ENCODE results near the gene SERPINF2.
"Not testable (repeated sequence)": the region's sequence is repeated elsewhere in the genome, so short reads cannot be mapped to it uniquely, and the experiment has no call there.

The SERPINF2 gene

DNA sequence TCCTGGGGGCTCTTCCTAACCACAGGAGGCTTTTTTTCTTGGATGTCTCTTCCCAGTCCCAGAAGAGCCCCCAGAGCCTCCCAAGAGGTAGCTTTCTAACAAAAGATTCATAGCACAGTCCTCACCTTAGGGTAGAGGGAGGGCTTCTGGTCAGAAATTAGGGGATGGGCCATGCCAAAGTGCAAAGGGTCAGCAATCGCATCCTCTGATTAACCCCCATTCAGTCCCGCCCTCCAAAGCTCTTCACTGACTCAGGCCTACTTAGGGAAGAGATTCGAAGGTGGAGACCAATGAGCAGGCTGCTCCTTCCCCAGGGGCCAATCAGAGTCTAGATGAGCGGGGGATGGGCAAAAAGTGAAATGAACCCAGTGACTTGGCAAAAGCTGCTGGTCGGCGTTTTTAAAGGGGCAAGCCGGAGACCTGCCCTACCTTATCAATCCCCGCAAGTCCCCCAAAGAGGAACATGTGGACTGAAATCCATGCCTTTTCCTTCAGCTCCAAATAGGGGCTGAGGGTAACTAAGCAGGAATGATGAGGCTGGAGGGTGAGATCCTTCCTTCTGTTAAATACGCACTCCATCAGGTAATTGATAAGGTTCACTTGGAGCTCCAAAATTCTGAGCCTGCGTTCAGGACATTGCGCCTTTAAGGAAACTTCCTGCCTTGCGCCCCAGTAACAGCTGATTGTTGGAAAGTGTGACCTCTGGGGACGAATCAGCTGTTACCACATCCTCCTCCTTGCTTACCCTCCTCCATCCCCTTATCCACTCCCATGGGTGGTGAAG is 25.6 kb upstream of the SERPINF2 start:
- DNase-seq, result peak; percentile 98

DNA sequence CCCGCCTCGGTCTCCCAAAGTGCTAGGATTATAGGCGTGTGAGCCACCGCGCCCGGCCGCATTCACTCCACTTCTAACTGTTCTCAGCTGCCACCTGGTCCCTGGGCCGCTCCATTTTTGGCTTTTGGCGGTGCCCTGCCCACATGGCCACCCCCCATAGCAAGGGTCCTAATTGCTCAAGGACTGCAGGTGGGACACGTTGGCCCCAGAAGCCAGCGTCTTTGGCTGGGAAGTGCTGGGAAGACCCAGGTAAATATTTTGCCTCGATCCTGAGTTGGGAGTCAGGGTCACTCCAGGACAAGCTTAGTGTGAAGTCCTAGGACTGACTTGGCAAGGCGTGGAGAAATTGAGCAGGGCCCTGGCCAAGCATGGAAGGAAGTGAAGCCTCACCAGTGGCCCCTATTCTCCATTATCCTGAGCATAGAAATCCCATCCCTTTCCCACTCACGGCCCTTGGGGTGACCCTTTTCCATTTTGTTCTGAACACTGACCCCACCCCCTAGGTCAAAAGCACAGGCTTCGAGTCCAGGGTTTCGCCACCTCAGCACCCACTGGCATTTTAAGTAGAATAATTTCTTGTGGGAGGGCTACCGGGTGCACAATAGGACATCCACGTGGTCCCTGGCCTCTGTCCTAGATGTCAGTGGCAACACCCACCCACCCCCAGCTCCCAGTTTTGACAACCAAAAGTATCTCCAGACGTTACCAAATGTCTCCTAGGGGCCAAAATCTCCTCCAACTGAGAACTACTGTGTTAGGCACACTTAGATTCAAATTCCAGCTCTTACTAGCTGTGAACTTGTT is 24.1 kb upstream of the SERPINF2 start:
- no peak for DNase-seq

DNA sequence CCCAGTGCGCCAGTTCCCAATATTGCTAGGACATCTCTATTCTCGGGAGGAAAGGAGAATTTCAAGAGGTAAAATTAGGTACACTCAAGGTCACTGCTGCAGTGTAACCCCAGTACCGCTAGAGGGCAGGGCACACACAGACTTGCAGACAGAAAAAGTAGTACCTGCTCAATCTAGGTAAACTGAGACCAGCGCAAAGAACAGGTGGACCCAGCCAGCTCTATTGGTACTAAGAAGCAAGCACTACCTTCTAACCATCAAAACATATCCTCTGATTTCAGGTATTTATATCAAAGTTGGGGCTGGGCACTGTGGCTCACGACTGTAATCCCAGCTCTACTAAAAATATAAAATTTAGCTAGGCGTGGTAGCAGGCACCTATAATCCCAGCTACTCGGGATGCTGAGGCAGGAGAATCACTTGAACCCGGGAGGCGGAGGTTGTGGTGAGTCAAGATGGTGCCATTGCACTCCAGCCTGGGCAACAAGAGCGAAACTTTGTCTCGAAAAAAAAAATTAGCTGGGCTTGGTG is 21.8 kb upstream of the SERPINF2 start:
- peak; percentile 73 for DNase-seq

DNA sequence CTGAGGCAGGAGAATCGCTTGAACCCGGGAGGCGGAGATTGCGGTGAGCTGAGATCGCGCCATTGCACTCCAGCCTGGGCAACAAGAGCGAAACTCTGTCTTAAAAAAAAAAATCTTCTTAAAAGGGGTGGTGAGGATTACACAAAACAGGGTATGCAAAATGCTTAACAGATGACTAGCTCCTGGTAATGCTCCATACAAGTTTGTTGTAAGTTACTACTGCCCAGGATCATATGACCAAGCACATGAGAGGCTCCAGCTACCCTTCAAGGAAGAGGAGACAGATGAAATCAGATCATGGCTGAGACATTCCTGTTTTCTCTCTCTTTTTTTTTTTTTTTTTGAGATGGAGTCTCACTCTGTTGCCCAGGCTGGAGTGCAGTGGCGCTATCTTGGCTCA is 20.6 kb upstream of the SERPINF2 start:
- DNase-seq, result not testable (repeated sequence)

DNA sequence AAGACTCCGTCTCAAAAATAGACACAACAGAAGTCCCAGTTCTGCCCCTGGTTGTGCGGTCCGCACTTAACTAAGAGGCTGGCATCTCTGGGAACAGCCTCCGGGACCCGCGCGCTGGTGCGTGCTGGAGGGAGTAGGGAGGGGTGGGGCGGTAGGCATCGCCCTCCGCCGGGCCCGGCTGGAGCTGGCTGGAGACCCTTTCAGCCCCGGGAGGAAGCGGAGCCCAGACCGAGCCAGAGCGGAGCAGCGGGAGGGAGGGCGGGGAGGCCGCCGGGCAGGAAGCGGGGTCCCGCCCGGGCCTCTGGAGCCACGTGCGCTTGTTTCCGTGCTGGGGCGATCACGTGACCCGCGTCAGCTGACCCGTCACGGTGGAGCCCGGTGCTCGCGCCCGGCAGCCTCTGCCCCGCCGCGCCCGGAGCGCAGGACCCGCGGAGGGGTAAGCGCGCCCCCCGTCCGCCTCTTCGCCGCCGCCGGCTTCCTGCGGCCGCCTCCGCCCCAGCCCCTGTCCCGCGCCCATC is 18.3 kb upstream of the SERPINF2 start, which contains the start of gene WDR81:
TSS of gene WDR81 (plus strand) at position 354 of the 518 bp plus-strand sequence. CDS start 256 bp downstream, outside the sequence.
- peak; percentile 91 for DNase-seq

DNA sequence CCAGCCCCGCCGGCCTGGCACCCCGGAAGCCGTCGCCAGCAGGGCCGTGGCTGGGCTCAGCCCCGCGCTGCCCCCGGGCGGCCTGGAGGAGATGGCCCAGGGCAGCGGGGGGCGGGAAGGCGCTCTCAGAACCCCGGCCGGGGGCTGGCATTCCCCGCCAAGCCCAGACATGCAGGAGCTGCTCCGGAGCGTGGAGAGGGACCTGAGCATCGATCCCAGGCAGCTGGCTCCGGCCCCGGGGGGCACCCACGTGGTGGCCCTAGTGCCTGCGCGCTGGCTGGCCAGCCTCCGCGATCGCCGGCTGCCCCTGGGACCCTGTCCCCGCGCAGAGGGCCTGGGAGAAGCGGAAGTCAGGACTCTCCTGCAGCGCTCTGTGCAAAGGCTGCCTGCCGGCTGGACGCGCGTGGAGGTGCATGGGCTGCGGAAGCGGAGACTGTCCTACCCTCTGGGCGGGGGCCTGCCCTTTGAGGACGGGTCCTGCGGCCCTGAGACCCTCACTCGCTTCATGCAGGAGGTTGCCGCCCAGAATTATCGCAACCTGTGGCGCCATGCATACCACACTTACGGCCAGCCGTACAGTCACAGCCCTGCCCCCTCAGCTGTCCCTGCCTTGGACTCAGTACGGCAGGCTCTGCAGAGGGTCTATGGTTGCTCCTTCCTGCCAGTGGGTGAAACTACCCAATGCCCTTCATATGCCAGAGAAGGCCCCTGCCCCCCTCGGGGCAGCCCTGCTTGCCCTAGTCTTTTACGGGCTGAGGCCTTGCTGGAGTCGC is 17.6 kb upstream of the SERPINF2 start:
- no peak for DNase-seq

DNA sequence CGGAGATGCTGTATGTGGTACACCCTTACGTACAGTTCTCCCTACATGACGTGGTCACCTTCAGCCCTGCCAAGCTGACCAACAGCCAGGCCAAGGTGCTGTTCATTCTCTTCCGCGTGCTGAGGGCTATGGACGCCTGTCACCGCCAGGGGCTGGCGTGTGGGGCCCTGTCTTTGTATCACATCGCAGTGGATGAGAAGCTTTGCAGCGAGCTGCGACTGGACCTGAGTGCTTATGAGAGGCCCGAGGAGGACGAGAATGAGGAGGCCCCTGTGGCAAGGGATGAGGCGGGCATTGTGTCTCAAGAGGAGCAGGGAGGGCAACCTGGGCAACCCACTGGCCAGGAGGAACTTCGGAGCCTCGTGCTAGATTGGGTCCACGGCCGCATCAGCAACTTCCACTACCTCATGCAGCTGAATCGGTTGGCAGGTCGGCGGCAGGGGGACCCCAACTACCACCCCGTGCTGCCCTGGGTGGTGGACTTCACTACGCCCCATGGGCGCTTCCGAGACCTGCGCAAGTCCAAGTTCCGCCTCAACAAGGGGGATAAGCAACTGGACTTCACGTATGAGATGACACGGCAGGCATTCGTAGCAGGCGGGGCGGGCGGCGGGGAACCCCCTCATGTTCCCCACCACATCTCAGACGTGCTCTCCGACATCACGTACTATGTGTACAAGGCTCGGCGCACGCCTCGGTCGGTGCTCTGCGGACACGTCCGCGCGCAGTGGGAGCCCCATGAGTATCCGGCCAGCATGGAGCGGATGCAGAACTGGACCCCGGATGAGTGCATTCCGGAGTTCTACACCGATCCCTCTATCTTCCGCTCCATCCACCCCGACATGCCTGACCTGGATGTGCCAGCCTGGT is 16.8 kb upstream of the SERPINF2 start:
- no peak for DNase-seq

DNA sequence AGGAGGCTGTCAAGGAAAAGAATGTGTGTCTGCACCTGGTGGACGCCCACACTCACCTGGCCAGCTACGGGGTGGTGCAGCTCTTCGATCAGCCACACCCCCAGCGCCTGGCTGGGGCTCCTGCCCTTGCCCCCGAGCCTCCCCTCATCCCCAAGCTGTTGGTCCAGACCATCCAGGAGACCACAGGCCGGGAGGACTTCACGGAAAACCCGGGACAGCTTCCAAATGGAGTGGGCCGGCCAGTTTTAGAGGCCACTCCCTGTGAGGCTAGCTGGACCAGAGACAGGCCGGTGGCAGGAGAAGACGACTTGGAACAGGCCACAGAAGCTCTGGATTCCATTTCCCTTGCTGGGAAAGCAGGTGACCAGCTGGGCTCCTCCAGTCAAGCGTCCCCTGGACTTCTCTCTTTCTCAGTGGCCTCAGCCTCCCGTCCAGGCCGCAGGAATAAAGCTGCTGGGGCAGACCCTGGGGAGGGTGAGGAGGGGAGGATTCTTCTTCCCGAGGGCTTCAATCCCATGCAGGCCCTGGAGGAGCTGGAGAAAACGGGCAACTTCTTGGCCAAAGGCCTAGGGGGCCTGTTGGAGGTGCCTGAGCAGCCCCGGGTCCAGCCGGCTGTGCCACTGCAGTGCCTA is 15.9 kb upstream of the SERPINF2 start:
- no peak for DNase-seq

DNA sequence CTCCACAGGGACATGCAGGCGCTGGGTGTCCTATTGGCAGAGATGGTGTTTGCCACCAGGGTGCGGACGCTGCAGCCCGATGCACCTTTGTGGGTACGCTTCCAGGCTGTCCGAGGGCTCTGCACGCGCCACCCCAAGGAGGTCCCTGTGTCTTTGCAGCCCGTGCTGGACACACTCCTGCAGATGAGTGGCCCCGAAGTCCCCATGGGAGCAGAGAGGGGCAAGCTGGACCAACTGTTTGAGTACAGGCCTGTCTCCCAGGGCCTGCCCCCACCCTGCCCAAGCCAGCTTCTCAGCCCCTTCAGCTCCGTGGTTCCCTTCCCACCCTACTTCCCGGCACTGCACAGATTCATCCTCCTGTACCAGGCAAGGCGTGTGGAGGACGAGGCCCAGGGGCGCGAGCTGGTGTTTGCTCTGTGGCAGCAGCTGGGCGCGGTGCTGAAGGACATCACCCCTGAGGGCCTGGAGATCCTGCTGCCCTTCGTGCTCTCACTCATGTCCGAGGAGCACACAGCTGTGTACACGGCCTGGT is 15.3 kb upstream of the SERPINF2 start:
- no peak for DNase-seq

DNA sequence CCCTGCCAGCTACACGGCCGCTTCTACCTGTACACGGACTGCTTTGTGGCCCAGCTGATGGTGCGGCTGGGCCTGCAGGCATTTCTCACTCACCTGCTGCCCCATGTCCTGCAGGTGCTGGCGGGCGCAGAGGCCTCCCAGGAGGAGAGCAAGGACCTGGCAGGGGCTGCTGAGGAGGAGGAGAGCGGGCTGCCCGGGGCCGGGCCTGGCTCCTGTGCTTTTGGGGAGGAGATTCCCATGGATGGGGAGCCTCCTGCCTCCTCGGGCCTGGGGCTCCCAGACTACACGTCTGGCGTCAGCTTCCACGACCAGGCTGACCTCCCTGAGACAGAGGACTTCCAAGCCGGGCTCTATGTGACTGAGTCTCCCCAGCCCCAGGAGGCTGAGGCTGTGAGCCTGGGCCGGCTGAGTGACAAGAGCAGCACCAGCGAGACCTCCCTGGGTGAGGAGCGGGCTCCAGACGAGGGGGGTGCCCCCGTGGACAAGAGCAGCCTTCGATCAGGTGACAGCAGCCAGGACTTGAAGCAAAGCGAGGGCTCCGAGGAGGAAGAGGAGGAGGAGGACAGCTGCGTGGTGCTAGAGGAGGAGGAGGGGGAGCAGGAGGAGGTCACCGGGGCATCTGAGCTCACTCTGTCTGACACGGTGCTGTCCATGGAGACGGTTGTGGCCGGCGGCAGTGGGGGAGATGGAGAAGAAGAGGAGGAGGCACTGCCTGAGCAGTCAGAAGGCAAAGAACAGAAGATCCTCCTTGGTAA is 14.6 kb upstream of the SERPINF2 start:
- DNase-seq, result no peak

DNA sequence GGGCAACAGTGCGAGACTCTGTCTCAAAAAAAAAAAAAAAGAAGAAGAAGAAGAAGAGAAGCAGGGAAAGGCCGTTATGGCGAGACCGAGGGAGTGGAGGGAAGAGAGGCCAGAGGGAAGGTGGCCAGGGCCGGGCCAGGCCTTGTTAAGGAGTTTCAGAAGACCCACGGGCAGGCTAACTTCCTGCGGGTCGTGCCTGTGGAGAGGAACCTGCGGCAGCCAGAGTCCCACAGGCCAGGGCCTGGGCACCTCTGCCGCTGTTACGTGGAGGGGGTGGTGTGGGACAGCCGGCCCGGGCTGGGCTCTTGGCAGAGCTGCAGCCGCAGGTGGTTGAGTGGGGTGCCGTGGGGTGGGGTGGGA is 12.7 kb upstream of the SERPINF2 start:
- DNase-seq, result no peak

DNA sequence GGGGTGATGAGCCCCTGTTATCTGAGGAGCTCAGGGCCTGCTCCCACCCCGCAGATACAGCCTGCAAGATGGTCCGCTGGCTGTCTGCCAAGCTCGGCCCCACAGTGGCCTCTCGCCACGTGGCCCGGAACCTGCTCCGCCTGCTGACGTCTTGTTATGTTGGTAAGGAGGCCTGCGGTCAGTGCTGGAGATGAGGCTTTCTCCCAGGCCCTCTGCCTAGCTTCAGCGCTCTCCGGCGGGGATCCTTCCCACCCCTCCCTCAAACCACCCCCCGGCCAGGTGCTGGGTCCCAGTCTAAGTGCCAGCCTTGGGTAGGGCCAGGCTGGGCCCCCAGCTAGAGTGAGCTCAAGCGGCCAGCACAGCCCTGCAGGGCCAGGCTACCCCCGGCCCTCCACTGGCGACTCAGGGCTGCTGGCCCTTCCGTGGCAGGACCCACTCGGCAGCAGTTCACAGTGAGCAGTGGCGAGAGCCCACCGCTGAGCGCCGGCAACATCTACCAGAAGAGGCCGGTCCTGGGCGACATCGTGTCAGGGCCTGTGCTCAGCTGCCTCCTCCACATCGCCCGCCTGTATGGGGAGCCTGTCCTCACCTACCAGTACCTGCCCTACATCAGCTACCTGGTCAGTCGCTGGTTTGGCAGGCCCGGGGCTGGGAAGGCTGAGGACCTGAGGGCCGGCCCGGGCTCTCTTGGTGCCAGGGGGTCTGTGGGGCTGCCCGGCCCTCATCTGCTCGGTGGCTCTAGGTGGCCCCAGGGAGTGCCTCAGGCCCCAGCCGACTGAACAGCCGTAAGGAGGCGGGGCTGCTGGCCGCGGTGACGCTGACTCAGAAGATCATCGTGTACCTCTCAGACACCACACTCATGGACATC is 12.1 kb upstream of the SERPINF2 start:
- no peak for DNase-seq

DNA sequence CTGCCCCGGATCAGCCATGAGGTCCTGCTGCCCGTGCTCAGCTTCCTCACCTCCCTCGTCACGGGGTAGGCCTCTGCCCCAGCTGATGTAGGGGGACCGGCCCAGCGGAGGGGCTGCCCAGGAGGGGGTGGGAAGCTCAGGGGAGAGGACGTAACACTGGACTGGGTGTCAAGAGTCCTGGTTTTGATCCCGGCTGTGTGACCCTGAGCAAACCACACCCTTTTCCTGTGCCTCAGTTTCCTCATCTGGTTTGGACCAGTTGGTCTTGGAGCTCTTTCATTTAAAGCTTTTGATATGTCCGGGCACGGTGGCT is 11.5 kb upstream of the SERPINF2 start:
- DNase-seq, result no peak

DNA sequence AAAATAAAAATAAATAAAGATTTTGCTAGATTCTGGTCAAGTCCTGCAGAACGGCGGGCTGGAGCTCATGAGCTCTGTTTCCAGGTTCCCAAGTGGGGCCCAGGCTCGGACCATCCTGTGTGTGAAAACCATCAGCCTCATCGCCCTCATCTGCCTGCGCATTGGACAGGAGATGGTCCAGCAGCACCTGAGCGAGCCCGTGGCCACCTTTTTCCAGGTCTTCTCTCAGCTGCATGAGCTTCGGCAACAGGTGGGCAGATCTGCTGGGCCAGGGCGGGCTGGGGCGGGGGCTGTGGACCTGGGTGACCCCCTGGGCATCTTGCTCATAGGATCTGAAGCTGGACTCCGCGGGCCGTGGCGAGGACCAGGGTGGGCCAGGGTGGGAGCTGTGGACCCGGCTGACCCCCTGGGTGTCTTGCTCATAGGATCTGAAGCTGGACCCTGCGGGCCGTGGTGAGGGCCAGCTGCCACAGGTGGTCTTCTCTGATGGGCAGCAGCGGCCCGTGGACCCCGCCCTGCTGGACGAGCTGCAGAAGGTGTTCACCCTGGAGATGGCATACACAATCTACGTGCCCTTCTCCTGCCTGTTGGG is 10.3 kb upstream of the SERPINF2 start:
- DNase-seq, result no peak

DNA sequence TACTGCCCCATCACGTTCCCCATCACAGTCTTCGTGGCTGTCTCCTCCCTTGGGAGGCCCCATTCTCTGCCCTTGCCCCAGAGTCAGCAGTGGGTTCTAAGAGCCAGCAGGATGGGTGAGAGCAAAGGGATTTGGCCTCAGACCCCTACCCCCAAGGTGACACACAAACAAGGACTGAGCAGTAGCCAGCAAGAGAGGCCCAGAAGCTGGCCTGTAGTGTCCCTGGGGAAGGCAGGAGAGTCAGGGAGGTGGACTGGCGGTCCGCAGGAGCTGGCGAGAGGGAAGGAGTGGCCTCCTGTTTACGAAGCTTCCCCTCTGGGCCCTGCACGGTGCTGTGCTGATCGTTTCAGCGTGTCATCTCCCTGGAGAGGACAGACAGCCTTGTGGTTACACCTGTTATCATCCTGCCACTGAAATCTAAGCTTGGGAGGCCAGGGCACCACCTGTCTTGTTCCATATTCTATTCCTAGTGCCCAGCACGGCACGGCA is 9.8 kb upstream of the SERPINF2 start:
- no peak for DNase-seq

DNA sequence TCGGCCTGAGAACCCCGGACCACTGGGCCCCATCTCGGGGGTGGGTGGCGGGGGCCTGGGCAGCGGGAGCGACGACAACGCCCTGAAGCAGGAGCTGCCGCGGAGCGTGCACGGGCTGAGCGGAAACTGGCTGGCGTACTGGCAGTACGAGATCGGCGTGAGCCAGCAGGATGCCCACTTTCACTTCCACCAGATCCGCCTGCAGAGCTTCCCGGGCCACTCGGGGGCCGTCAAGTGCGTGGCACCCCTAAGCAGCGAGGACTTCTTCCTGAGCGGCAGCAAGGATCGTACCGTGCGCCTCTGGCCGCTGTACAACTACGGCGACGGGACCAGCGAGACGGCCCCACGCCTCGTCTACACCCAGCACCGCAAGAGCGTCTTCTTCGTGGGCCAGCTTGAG is 8.9 kb upstream of the SERPINF2 start:
- DNase-seq, result no peak

DNA sequence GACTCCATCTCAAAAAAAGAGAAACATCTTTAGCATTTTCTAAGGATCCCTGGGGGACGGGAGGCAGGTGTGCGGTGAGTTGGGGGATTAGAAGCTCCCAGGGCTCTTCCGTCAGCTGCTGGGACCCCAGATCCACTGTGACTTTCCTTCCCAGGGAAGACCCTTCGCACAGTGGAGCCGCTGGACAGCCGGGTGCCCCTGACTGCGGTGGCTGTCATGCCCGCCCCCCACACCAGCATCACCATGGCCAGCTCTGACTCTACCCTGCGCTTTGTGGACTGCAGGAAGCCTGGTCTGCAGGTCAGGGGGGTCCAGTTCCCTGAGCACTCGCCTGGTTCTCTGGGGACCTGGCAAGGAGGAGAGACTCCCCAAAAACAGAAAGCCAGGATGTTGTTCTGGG is 7.3 kb upstream of the SERPINF2 start:
- no peak for DNase-seq

DNA sequence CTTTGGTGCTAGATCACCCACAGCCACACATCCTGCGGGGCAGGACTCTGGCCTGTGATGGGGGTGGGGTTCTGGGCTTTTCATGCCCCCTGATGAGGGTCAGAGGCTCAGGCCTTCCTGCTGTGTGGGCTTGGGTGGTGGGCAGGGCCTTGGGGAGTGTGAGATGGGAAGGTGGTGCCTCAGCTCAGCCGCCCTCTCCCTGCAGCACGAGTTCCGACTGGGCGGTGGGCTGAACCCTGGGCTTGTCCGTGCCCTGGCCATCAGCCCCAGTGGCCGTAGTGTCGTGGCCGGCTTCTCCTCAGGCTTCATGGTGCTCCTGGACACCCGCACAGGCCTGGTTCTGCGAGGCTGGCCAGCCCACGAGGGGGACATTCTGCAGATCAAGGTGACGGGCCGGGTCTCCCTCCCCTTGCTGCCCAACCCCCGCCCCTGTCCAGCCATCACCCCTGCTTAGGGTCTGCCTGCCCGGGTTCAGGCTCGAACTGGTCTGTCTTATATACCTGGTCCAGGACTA is 6.8 kb upstream of the SERPINF2 start:
- no peak for DNase-seq

All from activated CD4-positive, alpha-beta T cell treated with anti-CD3 and anti-CD28 coated beads, Interleukin-10, Interleukin-2, amounts not matched to agents 100 ng/mL and 50 ng/mL, durations not matched to agents 16 hours and 8 hours (primary cell).